NCI-H2196 treated with DMSO at 0.1 percent for 48 hours (cell line): ENCODE measurements around the gene ARHGAP10.

ENCODE experiments used
- DNase-seq: peaks from one replicate; lab custom pipeline; 2025; ENCODE audit not compliant: unreplicated experiment; lab: John Stamatoyannopoulos, UW

ARHGAP10 gene

GRCh38 chr4:147944249-147944648, 212.4 kb downstream of the ARHGAP10 start:
- DNase-seq = no peak

- no peak for DNase-seq
These were observed 212.9 kb downstream of the ARHGAP10 start for GRCh38 chr4:147944670-147945260.

GRCh38 chr4:147948336-147948735, 216.4 kb downstream of the ARHGAP10 start:
- no peak for DNase-seq

- DNase-seq = no peak
These were observed 218.4 kb downstream of the ARHGAP10 start for GRCh38 chr4:147950261-147950660.

- no peak for DNase-seq
These were observed 219.0 kb downstream of the ARHGAP10 start for GRCh38 chr4:147950841-147951240.

- no peak for DNase-seq
These were observed 223.0 kb downstream of the ARHGAP10 start for GRCh38 chr4:147954850-147955249.

- no peak for DNase-seq
These were observed 224.1 kb downstream of the ARHGAP10 start for GRCh38 chr4:147955827-147956558.

- no peak for DNase-seq
These were observed 225.6 kb downstream of the ARHGAP10 start for GRCh38 chr4:147957446-147957845.

GRCh38 chr4:147958057-147958456, 226.2 kb downstream of the ARHGAP10 start:
- DNase-seq = no peak

GRCh38 chr4:147958489-147959065, 226.7 kb downstream of the ARHGAP10 start:
- DNase-seq = no peak

- DNase-seq = no peak
These were observed 229.1 kb downstream of the ARHGAP10 start for GRCh38 chr4:147960971-147961370.

GRCh38 chr4:147963839-147964238, 232.0 kb downstream of the ARHGAP10 start:
- DNase-seq = no peak

- DNase-seq = no peak
These were observed 232.5 kb downstream of the ARHGAP10 start for GRCh38 chr4:147964266-147964880.

- no peak for DNase-seq
These were observed 233.2 kb downstream of the ARHGAP10 start for GRCh38 chr4:147965056-147965455.

GRCh38 chr4:147965873-147966272, 234.0 kb downstream of the ARHGAP10 start:
- no peak for DNase-seq

GRCh38 chr4:147968641-147969040, 236.8 kb downstream of the ARHGAP10 start:
- no peak for DNase-seq

GRCh38 chr4:147969573-147970385, 237.9 kb downstream of the ARHGAP10 start:
- DNase-seq = no peak

GRCh38 chr4:147971116-147971515, 239.2 kb downstream of the ARHGAP10 start:
- DNase-seq = no peak

GRCh38 chr4:147975325-147975724, 243.4 kb downstream of the ARHGAP10 start:
- no peak for DNase-seq

- no peak for DNase-seq
These were observed 244.3 kb downstream of the ARHGAP10 start for GRCh38 chr4:147975933-147976928.
